ENCODE results near the gene ENSA. TPM values are rescaled to one million over a fixed set of nuclear protein-coding genes. Genes with fewer than 3 reads are reported as not detected.
A peak's percentile ranks its signal among the peaks of the same experiment; 100 is the strongest.

ENSA gene
- polyA plus RNA-seq, 2 of the 4 experiments (the other 2 are of a cell fraction) = 67.9 to 128 TPM

DNA sequence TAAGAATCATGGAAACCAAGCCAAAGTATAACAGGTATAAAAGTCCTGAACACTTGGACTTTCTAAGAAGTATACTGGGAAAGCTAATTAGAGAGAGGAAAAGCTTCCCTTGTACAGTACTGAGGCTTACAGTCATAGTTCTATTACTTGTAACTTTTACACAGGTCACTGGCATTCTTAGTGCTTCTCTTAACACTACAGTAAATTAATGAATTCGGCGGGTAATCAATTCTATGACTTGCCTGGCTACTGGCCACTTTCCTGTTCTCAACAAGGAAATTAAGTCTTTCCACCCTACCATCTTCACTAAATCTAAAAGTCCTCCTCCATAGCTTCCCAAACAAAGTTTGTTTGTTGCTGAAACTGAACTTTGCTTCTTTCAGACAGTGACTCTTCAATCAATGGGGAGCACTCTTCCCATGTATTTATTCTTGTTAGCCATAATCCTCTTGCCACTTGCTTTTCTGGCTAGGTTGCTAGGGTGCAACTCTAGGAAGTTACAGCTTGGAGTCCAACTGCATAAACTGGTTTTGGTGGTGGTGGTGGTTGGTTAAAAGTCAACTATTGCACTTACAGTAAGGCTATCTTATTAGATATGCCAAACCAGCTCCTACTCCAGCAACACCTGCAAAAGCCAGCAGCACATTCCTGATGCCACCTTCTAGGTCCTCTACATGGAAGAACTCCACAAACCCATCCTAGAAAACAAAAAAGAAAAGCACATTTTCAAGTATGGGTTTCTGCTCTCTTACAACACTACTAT is 52.4 kb downstream of the ENSA start:
- H3K4me3 ChIP-seq = peak overlapping the region; percentile 91
- ATAC-seq = no peak
- no peak for FAIRE-seq
- peak overlapping the region; percentile 74 for H3K4me2 ChIP-seq
- POLR2A ChIA-PET = interaction anchor here (2.9 to 6.3 kb wide), 4 partner anchors 7 to 53 kb away, joined by 15 to 201 read pairs (median 68); partner anchors contain the start of gene ENSA
- peak overlapping the region; percentile 98 for H3K27ac ChIP-seq
- TF ChIP-seq HDAC2 (IDR thresholded peaks at IDR 0.05) = no peak
- TF ChIP-seq RARB (CRISPR knock-in tag; IDR thresholded peaks at IDR 0.05) = 0 out of 2 replicates have a peak, but pooled peaks have one; percentile 6
- TF ChIP-seq, protein P1, sequence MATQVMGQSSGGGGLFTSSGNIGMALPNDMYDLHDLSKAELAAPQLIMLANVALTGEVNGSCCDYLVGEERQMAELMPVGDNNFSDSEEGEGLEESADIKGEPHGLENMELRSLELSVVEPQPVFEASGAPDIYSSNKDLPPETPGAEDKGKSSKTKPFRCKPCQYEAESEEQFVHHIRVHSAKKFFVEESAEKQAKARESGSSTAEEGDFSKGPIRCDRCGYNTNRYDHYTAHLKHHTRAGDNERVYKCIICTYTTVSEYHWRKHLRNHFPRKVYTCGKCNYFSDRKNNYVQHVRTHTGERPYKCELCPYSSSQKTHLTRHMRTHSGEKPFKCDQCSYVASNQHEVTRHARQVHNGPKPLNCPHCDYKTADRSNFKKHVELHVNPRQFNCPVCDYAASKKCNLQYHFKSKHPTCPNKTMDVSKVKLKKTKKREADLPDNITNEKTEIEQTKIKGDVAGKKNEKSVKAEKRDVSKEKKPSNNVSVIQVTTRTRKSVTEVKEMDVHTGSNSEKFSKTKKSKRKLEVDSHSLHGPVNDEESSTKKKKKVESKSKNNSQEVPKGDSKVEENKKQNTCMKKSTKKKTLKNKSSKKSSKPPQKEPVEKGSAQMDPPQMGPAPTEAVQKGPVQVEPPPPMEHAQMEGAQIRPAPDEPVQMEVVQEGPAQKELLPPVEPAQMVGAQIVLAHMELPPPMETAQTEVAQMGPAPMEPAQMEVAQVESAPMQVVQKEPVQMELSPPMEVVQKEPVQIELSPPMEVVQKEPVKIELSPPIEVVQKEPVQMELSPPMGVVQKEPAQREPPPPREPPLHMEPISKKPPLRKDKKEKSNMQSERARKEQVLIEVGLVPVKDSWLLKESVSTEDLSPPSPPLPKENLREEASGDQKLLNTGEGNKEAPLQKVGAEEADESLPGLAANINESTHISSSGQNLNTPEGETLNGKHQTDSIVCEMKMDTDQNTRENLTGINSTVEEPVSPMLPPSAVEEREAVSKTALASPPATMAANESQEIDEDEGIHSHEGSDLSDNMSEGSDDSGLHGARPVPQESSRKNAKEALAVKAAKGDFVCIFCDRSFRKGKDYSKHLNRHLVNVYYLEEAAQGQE (IDR thresholded peaks at IDR 0.05) = peak; percentile 4; the same call in 1 of the 2 replicates
- no peaks in the 10 kb centered on the region for H3K9me3 ChIP-seq
- DNase-seq (ENCODE audit: low read depth in 1 of 2, low spot score in 1 of 2) = no peak
- CTCF ChIA-PET = interaction anchor here (1.2 to 7.4 kb wide), 4 partner anchors 13 to 236 kb away, joined by 4 to 140 read pairs (median 6); no protein-coding TSS in a partner anchor
- 8% methylated on average over 2 of the region's 2 CpGs for WGBS (ENCODE audit: missing lambda C conversion rate)
- H3K4me1 ChIP-seq = peaks cover 53% of the 10 kb centered on the region

DNA sequence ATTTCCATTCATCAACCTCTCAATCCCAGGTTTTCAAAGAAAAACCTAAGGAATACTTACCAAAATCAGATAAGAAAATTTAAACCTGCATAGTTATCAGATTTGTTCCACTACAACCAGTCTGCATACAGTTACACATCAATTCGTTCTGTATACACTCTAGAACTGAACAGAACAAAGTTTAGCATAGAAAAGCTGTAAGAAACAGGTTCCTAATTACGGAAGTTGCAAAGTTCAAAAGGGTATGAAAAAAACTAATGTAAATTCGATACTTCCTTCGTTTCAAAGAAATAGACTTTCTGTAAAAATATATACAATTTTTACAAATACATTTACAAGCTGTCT is 53.1 kb downstream of the ENSA start:
- 9% methylated on average over 4 of the region's 4 CpGs for WGBS (ENCODE audit: missing lambda C conversion rate)
- Histone ChIP-seq H3K27ac (peak overlapping the region in 1 of 2 experiments; percentile 98; a peak in 2 of 6 replicates), H3K4me2 (peak overlapping the region; percentile 74), H3K9me3 (no peaks in the 10 kb centered on the region), H3K4me1 (peaks cover 55% of the 10 kb centered on the region), H3K4me3 (peak overlapping the region; percentile 91)
- ATAC-seq = no peak
- DNase-seq (ENCODE audit: low read depth in 1 of 2, low spot score in 1 of 2) = no peak
- no peak for FAIRE-seq
- TF ChIP-seq POLR2AphosphoS2 (conservative IDR thresholded peaks at IDR 0.05; ENCODE audit: low read length) (no peak; the same call in none of the 2 replicates), HOXB13 (CRISPR knock-in tag; IDR thresholded peaks at IDR 0.05; ENCODE audit: low read depth) (no peak), SMC3 (IDR thresholded peaks at IDR 0.05) (no peak), FOSL2 (IDR thresholded peaks at IDR 0.05) (no peak), FOSL2 (CRISPR knock-in tag; IDR thresholded peaks at IDR 0.05) (no peak), HEYL (CRISPR knock-in tag; IDR thresholded peaks at IDR 0.05) (no peak), ZFP36 (IDR thresholded peaks at IDR 0.05; ENCODE audit: borderline replicate concordance, partially characterized antibody) (no peak), HOXB5 (CRISPR knock-in tag; IDR thresholded peaks at IDR 0.05) (0 out of 2 replicates have a peak, but pooled peaks have one; percentile 8), CBX8 (IDR thresholded peaks at IDR 0.05) (no peak), RARB (CRISPR knock-in tag; IDR thresholded peaks at IDR 0.05) (peak; percentile 10; the same call in 1 of the 2 replicates)
- TF ChIP-seq, protein P2, sequence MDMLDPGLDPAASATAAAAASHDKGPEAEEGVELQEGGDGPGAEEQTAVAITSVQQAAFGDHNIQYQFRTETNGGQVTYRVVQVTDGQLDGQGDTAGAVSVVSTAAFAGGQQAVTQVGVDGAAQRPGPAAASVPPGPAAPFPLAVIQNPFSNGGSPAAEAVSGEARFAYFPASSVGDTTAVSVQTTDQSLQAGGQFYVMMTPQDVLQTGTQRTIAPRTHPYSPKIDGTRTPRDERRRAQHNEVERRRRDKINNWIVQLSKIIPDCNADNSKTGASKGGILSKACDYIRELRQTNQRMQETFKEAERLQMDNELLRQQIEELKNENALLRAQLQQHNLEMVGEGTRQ (IDR thresholded peaks at IDR 0.05) = no peak
- ChIA-PET CTCF (interaction anchor here (1.2 to 7.4 kb wide), 3 partner anchors 12 to 237 kb away, joined by 4 to 140 read pairs (median 6); no protein-coding TSS in a partner anchor), POLR2A (interaction anchor here (3.8 to 6.3 kb wide), 2 partner anchors 7 to 13 kb away, joined by 84 to 201 read pairs; no protein-coding TSS in a partner anchor)

DNA sequence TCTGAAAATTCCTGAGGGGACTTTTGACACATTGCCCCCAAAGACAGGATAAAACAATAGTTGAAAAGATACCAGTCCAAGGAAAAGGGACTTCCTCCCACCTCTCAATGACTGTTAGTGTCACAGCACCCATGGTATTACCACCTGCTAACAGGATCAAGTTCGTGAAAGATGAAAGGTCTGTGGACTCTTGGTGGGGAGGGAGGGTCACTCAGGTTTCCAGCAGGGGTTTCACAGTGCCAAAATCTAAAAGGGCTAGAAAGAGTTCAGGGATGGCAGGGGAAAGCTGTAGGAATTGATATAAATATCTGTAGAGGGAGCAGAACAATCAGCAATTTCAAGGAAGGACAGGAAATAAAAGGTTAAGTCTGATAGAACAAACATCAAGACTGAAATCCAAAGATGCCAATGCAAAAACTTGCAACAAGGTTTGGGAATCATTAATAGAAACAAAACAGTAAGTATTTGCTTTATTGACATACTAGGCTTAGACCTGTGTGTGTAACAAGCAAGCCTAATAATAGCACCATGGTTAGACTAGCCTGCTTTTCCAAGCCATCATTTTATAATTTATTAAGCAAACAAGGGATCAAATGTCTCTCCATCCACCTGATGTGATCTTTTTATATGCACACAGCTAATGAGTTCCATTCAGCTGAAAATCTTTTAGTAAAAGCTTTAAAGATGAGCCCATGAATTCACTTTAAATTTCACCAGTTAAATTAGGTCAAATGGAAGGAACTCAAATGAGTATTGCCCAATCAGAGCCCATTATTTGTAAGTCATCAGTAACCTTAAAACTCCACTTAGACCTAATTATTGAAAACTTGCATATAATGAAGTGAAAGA is 53.7 kb downstream of the ENSA start:
- no peak for ATAC-seq
- Histone ChIP-seq H3K4me3 (peak overlapping the region; percentile 91), H3K9me3 (no peaks in the 10 kb centered on the region), H3K4me1 (peaks cover 61% of the 10 kb centered on the region), H3K4me2 (peak overlapping the region; percentile 74), H3K27ac (peak overlapping the region; percentile 70 to 98)
- CTCF ChIA-PET = interaction anchor here (0.9 to 7.4 kb wide), 5 partner anchors 12 to 237 kb away, joined by 3 to 140 read pairs (median 6); no protein-coding TSS in a partner anchor
- 5% methylated on average over 1 of the region's 1 CpG for WGBS (ENCODE audit: missing lambda C conversion rate)
- no peak for DNase-seq (ENCODE audit: low read depth in 1 of 2, low spot score in 1 of 2)
- no peak for FAIRE-seq
- POLR2A ChIA-PET = interaction anchor here (6.3 kb wide), 1 partner anchor 13 kb away, joined by 201 read pairs; no protein-coding TSS in a partner anchor
- TF ChIP-seq, protein P1 (IDR thresholded peaks at IDR 0.05) = peak; percentile 34; the same call in 1 of the 2 replicates
- TF ChIP-seq HOXA7 (CRISPR knock-in tag; IDR thresholded peaks at IDR 0.05) = peak; percentile 79
- TF ChIP-seq ZC3H11A (IDR thresholded peaks at IDR 0.05) = no peak
- TF ChIP-seq, protein P3, sequence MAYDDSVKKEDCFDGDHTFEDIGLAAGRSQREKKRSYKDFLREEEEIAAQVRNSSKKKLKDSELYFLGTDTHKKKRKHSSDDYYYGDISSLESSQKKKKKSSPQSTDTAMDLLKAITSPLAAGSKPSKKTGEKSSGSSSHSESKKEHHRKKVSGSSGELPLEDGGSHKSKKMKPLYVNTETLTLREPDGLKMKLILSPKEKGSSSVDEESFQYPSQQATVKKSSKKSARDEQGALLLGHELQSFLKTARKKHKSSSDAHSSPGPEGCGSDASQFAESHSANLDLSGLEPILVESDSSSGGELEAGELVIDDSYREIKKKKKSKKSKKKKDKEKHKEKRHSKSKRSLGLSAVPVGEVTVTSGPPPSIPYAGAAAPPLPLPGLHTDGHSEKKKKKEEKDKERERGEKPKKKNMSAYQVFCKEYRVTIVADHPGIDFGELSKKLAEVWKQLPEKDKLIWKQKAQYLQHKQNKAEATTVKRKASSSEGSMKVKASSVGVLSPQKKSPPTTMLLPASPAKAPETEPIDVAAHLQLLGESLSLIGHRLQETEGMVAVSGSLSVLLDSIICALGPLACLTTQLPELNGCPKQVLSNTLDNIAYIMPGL (CRISPR knock-in tag; IDR thresholded peaks at IDR 0.05; ENCODE audit: borderline replicate concordance) = peak; percentile 83
- TF ChIP-seq FOSB (CRISPR knock-in tag; IDR thresholded peaks at IDR 0.05) = 0 out of 2 replicates have a peak, but pooled peaks have one; percentile 25

Data from A549 (cell line).